SK-N-DZ (cell line): ENCODE results near the gene VPS51.
A peak's percentile ranks its signal among the peaks of the same experiment; 100 is the strongest.

Experiments
- DNase-seq: peaks from one replicate; pipeline ENCODE4 v3.0.0-alpha.2; 2015; ENCODE audit warnings: low spot score

Gene VPS51

GRCh38 chr11:65107078-65107477, 11.1 kb downstream of the VPS51 start:
- no peak for DNase-seq

- DNase-seq = no peak
Observed at GRCh38 chr11:65107751-65108468, 11.9 kb downstream of the VPS51 start.

GRCh38 chr11:65108469-65109123, 12.6 kb downstream of the VPS51 start:
- DNase-seq = no peak

- no peak for DNase-seq
Observed at GRCh38 chr11:65109231-65110198, 13.5 kb downstream of the VPS51 start.

GRCh38 chr11:65110354-65110861, 14.4 kb downstream of the VPS51 start:
- peak; percentile 83 for DNase-seq

GRCh38 chr11:65111159-65111743, 15.2 kb downstream of the VPS51 start:
- DNase-seq = no peak

- peak; percentile 96 for DNase-seq
Observed at GRCh38 chr11:65111744-65112545, 15.9 kb downstream of the VPS51 start, which contains the start of gene TM7SF2. Gene TM7SF2 (plus strand): TSS chr11:65111872. CDS start chr11:65112016, 144 bp downstream.

GRCh38 chr11:65112546-65113360, 16.7 kb downstream of the VPS51 start:
- peak; percentile 68 for DNase-seq

GRCh38 chr11:65113361-65113756, 17.3 kb downstream of the VPS51 start:
- no peak for DNase-seq

- no peak for DNase-seq
Observed at GRCh38 chr11:65113839-65114238, 17.8 kb downstream of the VPS51 start.

- DNase-seq = no peak
Observed at GRCh38 chr11:65114538-65115171, 18.6 kb downstream of the VPS51 start.

GRCh38 chr11:65115361-65116082, 19.5 kb downstream of the VPS51 start:
- no peak for DNase-seq

GRCh38 chr11:65116370-65117205, 20.6 kb downstream of the VPS51 start:
- no peak for DNase-seq

- DNase-seq = peak; percentile 98
Observed at GRCh38 chr11:65117206-65118096, 21.4 kb downstream of the VPS51 start, which contains the start of gene ZNHIT2. Gene ZNHIT2 (minus strand): TSS chr11:65117701. CDS start chr11:65117653, 48 bp downstream.

GRCh38 chr11:65118097-65118837, 22.3 kb downstream of the VPS51 start:
- DNase-seq = no peak
